Sciatic nerve (tissue), 2 donors: Measurements from ENCODE around the gene PPP1CA. TPM values are rescaled to one million over a fixed set of nuclear protein-coding genes. Genes with fewer than 3 reads are reported as not detected.
A peak's percentile ranks its signal among the peaks of the same experiment; 100 is the strongest.

Source experiments
- ATAC-seq: fragments of 200-7000 bp; cut with Tn5 transposase; one replicate; pipeline ENCODE4 v1.9.1; 2020; ENCODE audit warnings: mild to moderate bottlenecking, moderate library complexity
- DNase-seq: peaks from one replicate; pipeline ENCODE4 v3.0.0-alpha.2; 2020; ENCODE audit warnings: low spot score
- intact Hi-C: fragments of 100-400 bp; cut with DNase I; formaldehyde crosslinking; loops from one replicate; pipeline ENCODE4 v1.14.2; 2022
- total RNA-seq: library from RNA; stranded (reverse); fragmentation: NEBNext Ultra II Directional; extraction: Animal tissue kit (Norgen Biotek cat#: 25700); gene quantifications from one replicate; pipeline ENCODE4 v1.2.1, GENCODE V29; 2021
- donor health status: DM: no; HTN: no; CAD: no.
- donor health status: DM: no; HTN: no; CAD: no.

PPP1CA gene
- total RNA-seq, 1 donor from 2014 or later = 56.2 TPM

GRCh38 chr11:67364783-67365722 lies 36.6 kb downstream of the PPP1CA start:
- ATAC-seq = no peak
- DNase-seq = no peak

DNA sequence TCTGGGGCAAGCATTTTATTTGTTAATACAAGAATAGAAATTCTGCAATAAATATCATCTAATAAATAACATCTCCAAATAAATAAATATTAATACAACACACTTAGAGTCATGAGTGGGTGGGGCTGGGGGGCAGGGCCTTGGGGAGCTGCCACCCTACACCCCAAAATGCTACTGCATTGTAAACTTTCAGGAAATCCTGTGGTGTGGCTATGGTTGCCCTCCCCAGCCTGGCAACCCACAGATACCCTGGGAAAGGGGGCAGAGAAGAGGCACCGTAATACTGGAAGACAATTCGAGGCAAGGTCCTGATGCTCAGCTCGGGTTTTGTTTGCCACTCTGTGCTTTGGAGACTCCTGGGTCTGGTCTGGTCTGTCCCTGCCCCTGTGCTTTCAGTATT lies 37.5 kb downstream of the PPP1CA start:
- ATAC-seq (no peak), DNase-seq (no peak)
- intact Hi-C loops = no loop called here

More at GRCh38 chr11:67364783-67365722, 36.6 kb downstream of the PPP1CA start:
- intact Hi-C loops = no loop called here

GRCh38 chr11:67357831-67358670 lies 43.6 kb downstream of the PPP1CA start:
- DNase-seq (no peak), ATAC-seq (no peak)
- intact Hi-C loops = no loop called here

DNA sequence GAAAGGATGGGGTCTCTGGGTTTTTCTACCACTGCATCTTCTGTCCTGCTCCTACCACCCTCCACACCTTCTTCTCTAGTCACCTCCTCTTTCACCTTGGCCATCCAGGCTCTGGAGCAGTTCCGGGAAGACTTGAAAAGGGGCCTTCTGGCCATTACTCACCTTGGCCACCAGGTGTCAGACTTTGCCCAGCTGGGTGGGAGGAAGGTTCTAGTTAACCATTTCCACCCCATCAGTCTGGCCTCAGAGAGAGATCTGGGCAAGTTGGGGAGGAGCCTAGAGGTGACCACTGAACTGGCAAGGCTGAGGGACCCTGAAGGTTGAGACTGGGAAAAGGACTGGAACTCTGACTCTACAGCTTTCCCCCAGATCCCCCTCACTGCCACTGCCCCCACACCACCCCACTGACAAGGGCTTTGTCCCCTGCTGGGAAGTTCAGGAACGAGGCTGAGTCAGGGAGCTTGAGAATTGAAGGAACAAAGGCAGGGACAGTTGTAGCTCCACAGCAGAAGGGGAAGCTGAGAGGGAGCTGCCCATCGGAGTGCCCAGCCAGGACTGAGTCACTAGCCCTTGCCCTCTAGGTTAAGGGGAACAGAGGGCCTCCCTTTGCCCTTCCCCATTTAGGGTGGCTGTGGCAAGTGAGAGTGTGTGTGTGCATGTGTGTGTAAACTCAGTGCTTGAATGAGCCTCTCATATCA lies 44.6 kb downstream of the PPP1CA start:
- no peak for DNase-seq
- peak; percentile 5 for ATAC-seq
- intact Hi-C loops = no loop called here

DNA sequence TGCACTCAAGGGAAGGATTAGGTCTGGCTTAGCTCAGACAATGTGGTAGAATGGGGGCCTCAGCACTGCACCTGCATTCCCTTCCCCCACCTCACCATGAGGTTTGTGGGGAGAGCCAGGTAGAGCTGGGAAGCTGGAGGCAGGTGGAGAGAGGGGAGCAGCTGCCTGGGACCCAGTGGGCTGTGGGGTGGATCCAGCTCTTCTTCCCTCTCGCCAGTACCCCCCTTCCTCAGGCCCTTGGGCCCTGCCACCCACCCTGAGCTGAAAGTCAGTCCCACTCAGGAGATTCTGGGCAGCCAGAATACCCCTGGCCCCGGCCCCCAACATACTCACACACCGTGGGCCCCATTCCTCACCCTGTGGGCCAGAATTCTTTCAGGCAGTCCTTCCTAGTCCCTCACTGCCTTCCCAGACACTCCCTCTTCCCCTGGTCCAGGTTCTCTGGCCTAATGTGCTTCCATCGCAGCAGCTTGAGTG lies 45.2 kb downstream of the PPP1CA start:
- intact Hi-C loops = no loop called here
- DNase-seq (no peak), ATAC-seq (no peak)

GRCh38 chr11:67355794-67356386 lies 45.8 kb downstream of the PPP1CA start:
- DNase-seq (no peak), ATAC-seq (no peak)
- intact Hi-C loops = loop anchor here (2.0 kb wide), 1 partner anchor 27 kb away; no protein-coding TSS in a partner anchor

DNA sequence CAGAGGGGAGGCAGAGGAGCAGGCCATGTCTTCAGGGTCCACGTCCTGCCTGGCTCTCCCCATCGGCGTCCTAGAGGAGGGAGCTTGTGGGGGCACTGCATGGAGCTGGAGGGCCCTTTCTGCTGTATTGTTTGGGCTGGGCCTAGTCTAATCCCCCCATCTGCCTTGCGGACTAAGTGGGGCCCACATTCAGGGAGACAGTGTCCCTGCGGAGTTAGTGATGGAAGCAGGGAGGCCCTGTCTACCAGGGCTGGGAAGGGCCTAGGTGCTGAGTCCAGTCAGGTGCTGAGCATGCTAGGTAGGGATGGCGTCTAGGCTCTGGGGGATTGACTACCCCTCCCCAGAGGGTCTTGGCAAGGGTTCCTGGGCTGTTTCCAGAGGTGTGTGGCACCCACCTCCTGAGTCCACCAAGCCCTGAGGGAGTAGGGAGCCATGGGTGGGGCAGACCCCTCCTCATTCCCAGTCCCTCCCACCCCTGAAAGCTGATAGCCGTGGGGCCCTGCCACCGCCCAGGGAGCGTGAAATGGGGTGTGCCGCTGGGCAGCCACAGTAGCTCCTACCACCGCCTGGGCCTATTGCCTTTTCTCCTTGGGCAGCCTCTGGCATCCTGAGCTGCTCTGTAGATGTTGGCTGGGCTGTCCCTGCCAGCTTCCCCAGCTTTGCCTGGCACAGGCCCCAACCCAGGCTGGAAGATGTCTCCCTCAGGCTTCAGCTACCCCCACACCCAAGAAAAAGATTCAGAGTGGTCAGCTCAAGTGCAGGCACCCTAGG lies 46.5 kb downstream of the PPP1CA start:
- DNase-seq (no peak), ATAC-seq (no peak)
- intact Hi-C loops = loop anchor here (2.0 kb wide), 1 partner anchor 28 kb away; no protein-coding TSS in a partner anchor

DNA sequence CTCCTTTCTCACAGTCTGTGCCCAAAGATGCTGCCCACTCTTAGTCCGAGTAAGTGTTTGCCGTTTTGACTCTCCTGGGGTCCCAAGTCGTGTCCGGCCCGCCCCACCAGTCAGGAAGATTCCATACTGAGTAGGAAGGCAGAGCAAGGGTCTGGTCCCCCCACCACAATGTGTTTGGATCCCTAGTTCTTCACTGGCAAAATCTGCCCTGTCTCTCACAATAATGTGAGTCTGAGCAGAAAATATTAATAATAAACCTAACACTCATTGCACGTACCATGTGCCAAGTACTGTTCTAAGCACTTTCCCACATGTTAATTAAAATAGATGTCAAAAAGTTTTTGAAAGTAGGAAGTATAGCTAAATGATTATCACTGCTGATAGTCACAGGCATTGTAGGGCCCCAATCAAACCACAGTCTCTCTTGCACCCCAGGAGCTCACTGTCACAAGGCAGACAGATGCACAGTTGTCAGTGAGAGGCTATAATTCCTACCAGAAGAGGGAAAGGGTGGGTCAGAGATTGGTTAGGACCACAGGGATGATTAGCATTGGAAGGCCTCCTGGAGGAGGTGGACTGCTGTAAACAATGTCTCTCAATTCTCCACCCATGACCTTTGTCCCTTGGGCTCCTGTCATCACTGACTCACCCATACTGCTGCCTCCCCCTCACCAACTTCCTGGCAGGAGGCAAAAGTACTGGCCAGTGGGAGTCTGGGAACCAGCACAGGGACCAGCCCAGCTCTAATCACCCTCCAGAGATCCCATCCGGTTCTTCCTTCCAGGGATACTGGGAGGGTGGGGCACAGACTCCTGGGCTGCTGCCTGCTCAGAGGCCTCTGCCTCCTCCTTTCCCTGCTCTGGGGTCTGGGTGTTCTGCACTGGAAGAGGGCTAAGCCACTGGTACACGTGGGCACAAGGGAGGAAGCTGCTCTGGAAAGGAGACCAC lies 47.3 kb downstream of the PPP1CA start:
- peak; percentile 6 for ATAC-seq
- DNase-seq = no peak
- intact Hi-C loops = loop anchor here (2.0 kb wide), 1 partner anchor 28 kb away; no protein-coding TSS in a partner anchor

DNA sequence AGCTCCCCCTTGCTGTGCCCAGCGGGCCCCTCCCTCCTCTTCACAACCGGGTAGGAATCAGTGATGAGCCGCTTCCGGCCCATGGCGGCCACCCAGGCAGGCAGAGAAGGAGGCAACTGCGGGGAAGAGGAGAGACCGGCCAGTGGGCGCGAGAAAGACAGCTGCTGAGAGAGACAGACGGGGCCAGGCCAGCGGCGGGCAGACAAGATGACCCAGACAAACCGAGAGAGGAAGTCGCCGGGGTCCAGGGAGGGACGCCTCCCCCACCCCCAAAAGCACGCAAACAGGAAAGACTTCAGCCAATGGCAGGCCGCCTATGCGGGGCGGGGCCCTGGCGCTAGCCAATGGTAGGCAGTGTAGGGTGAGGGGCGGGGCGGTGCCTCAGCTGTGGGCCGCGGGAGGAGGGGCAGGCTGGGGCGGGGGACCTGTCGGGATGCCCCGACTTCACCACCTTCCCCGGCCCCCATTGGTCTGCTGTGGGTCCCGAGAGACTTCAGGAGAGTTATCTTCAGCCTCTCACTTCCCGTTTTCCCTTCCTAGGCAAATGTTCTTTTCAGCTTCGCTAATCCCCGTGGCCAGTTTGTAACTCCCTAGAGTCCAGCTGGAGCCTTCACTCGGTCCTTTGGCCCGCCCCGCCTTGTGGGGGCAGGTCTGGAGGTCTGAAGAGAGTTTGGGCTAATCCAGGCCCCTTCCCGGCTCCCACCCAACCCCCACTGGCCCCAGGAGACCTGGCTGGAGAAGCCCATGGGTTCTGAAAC lies 48.2 kb downstream of the PPP1CA start, which contains the start of gene POLD4:
POLD4 (minus strand) TSS at position 230 of the 758 bp plus-strand sequence; CDS start at position 83, 147 bp downstream.
- DNase-seq (peak; percentile 99), ATAC-seq (peak; percentile 96)
- intact Hi-C loops = loop anchor here (2.0 kb wide), 1 partner anchor 29 kb away; no protein-coding TSS in a partner anchor

GRCh38 chr11:67352546-67353316 lies 48.9 kb downstream of the PPP1CA start:
- no peak for DNase-seq
- ATAC-seq = peak; percentile 10
- intact Hi-C loops = no loop called here

DNA sequence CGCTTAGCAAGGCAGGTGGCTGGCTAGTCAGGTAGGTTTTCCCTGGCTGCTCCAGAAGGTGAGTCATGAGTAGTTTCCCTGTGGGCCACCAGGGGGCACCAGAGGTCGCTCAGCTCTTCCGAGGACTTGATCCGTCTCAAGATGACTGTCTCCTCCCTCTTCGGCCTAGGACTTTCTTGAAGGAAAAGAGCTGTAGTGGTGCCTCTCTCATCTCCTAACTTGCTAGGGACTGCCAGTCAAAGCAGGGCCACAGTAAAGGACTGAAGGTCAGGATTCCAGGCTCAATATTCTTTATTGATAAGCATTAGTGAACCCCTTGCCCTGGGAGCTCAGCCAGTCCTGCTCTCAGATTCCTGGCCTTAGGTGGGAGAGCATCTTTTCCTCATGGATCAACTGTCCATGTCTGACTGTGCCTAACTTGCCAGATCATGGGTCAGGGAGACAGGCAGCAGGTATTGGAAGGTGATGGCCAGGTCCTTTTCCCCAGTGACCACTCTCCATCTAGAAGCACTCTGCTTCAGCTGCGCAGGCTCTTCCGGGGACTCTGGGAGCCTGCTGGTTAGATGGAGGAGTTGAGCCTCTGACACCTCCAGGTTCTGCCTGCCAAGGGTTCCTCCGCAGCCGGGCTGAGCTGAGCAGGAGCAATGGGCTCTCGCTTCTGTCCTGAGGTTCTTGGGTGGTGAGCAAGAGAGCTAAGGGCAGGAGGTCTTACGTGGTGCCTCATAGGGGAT lies 50.2 kb downstream of the PPP1CA start:
- DNase-seq = peak; percentile 77
- intact Hi-C loops = no loop called here
- ATAC-seq = peak; percentile 9

- no peak for DNase-seq
- intact Hi-C loops = no loop called here
- no peak for ATAC-seq
These were observed 51.7 kb downstream of the PPP1CA start for GRCh38 chr11:67349928-67350465.

GRCh38 chr11:67349457-67349856 lies 52.2 kb downstream of the PPP1CA start:
- DNase-seq (no peak), ATAC-seq (no peak)
- intact Hi-C loops = no loop called here

DNA sequence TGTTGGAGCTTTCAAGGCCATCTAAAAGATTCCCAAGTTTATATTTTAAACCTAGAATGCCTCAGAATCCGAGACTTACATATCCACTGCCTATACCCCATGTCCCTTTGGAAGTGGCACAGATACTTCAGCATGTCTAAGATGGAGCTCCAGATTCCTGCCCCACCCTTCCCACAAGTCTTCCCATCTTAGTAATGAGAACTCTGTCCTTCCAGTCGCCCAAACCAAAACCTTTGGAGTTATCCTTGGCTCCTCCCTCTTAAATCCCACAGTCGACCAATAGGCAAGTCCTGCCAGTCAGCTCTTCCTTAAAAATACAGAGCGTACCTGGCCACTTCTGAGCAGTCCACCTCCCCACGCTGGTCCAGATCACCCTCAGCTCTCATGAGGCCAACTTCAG lies 52.6 kb downstream of the PPP1CA start:
- DNase-seq (no peak), ATAC-seq (no peak)
- intact Hi-C loops = no loop called here
